Adipocyte (in vitro differentiated cells): ENCODE data around the gene TSHR.
A peak's percentile ranks its signal among the peaks of the same experiment; 100 is the strongest.

Source experiments
- DNase-seq: peaks from one replicate; pipeline ENCODE4 v3.0.0-alpha.2; 2015; ENCODE audit warnings: low read depth
- H3K27me3 ChIP-seq: replicated peaks from 2 replicates; pipeline ENCODE4 v1.7.0; 2013; ENCODE audit warnings: mild to moderate bottlenecking, low read length, moderate library complexity; ENCODE audit not compliant: control insufficient read depth, insufficient read depth
- H3K36me3 ChIP-seq: 2 replicates; pipeline ENCODE4 v1.7.0; 2013; ENCODE audit warnings: low read length, mild to moderate bottlenecking, moderate library complexity; ENCODE audit not compliant: control insufficient read depth, insufficient read depth, severe bottlenecking
- H3K4me1 ChIP-seq: 2 replicates; pipeline ENCODE4 v1.7.0; 2013; ENCODE audit warnings: mild to moderate bottlenecking, low read length, moderate library complexity; ENCODE audit not compliant: control insufficient read depth, insufficient read depth
- H3K4me3 ChIP-seq: 2 replicates; pipeline ENCODE4 v1.7.0; 2013; ENCODE audit warnings: mild to moderate bottlenecking, low read length, moderate library complexity
- H3K9ac ChIP-seq: 2 replicates; pipeline ENCODE4 v1.7.0; 2013; ENCODE audit warnings: mild to moderate bottlenecking, low read length, moderate library complexity
- H3K9me3 ChIP-seq: 2 replicates; pipeline ENCODE4 v1.7.0; 2013; ENCODE audit warnings: mild to moderate bottlenecking, low read length, moderate library complexity; ENCODE audit not compliant: control insufficient read depth

TSHR gene

GRCh38 chr14:81166121-81166520 is 210.7 kb downstream of the TSHR start:
- H3K4me3 ChIP-seq: no peak overlapping the region
- H3K36me3 ChIP-seq: no peaks in the 10 kb centered on the region
- DNase-seq: no peak
- H3K4me1 ChIP-seq: peaks cover 19% of the 10 kb centered on the region
- H3K9ac ChIP-seq: no peak overlapping the region
- H3K27me3 ChIP-seq: no peaks in the 10 kb centered on the region
- H3K9me3 ChIP-seq: no peaks in the 10 kb centered on the region

- H3K27me3 ChIP-seq: no peaks in the 10 kb centered on the region
- no peaks in the 10 kb centered on the region for H3K36me3 ChIP-seq
- H3K9ac ChIP-seq: peak overlapping the region; percentile 88
- peaks cover 36% of the 10 kb centered on the region for H3K4me1 ChIP-seq
- no peaks in the 10 kb centered on the region for H3K9me3 ChIP-seq
- DNase-seq: no peak
- H3K4me3 ChIP-seq: peak overlapping the region; percentile 86
These were observed 213.8 kb downstream of the TSHR start for GRCh38 chr14:81169267-81169666.

GRCh38 chr14:81169711-81170103 is 214.3 kb downstream of the TSHR start:
- peaks cover 33% of the 10 kb centered on the region for H3K4me1 ChIP-seq
- H3K9ac ChIP-seq: peak overlapping the region; percentile 88
- peak; percentile 46 for DNase-seq
- no peaks in the 10 kb centered on the region for H3K36me3 ChIP-seq
- no peaks in the 10 kb centered on the region for H3K27me3 ChIP-seq
- H3K9me3 ChIP-seq: no peaks in the 10 kb centered on the region
- peak overlapping the region; percentile 86 for H3K4me3 ChIP-seq

GRCh38 chr14:81170104-81170828 is 214.8 kb downstream of the TSHR start:
- DNase-seq: peak; percentile 95
- no peaks in the 10 kb centered on the region for H3K9me3 ChIP-seq
- H3K4me3 ChIP-seq: peak overlapping the region; percentile 86
- no peaks in the 10 kb centered on the region for H3K27me3 ChIP-seq
- H3K4me1 ChIP-seq: peaks cover 33% of the 10 kb centered on the region
- H3K9ac ChIP-seq: peak overlapping the region; percentile 88
- no peaks in the 10 kb centered on the region for H3K36me3 ChIP-seq

- Histone ChIP-seq H3K27me3 (no peaks in the 10 kb centered on the region), H3K9me3 (no peaks in the 10 kb centered on the region), H3K9ac (peak overlapping the region; percentile 88), H3K4me1 (peaks cover 33% of the 10 kb centered on the region), H3K36me3 (no peaks in the 10 kb centered on the region), H3K4me3 (peak overlapping the region; percentile 86)
- no peak for DNase-seq
These were observed 215.4 kb downstream of the TSHR start for GRCh38 chr14:81170829-81171195.

GRCh38 chr14:81172353-81172752 is 216.9 kb downstream of the TSHR start:
- Histone ChIP-seq H3K27me3 (no peaks in the 10 kb centered on the region), H3K9ac (peak overlapping the region; percentile 25), H3K4me1 (peaks cover 33% of the 10 kb centered on the region), H3K9me3 (no peaks in the 10 kb centered on the region), H3K36me3 (no peaks in the 10 kb centered on the region), H3K4me3 (peak overlapping the region; percentile 28)
- peak; percentile 51 for DNase-seq

GRCh38 chr14:81172881-81173280 is 217.5 kb downstream of the TSHR start:
- Histone ChIP-seq H3K9ac (peak overlapping the region; percentile 25), H3K36me3 (no peaks in the 10 kb centered on the region), H3K9me3 (no peaks in the 10 kb centered on the region), H3K27me3 (no peaks in the 10 kb centered on the region), H3K4me1 (peaks cover 33% of the 10 kb centered on the region), H3K4me3 (peak overlapping the region; percentile 28)
- peak; percentile 56 for DNase-seq

GRCh38 chr14:81176241-81176640 is 220.8 kb downstream of the TSHR start:
- Histone ChIP-seq H3K4me3 (no peak overlapping the region), H3K36me3 (peaks cover 3% of the 10 kb centered on the region), H3K9ac (no peak overlapping the region), H3K9me3 (no peaks in the 10 kb centered on the region), H3K27me3 (no peaks in the 10 kb centered on the region), H3K4me1 (peaks cover 22% of the 10 kb centered on the region)
- DNase-seq: no peak

- H3K36me3 ChIP-seq: peaks cover 3% of the 10 kb centered on the region
These were observed 221.8 kb downstream of the TSHR start for GRCh38 chr14:81177225-81177624.

GRCh38 chr14:81178063-81178462 is 222.6 kb downstream of the TSHR start:
- Histone ChIP-seq H3K9ac (no peak overlapping the region), H3K4me1 (peaks cover 13% of the 10 kb centered on the region), H3K27me3 (no peaks in the 10 kb centered on the region), H3K9me3 (no peaks in the 10 kb centered on the region), H3K4me3 (no peak overlapping the region), H3K36me3 (peaks cover 5% of the 10 kb centered on the region)
- no peak for DNase-seq

More at GRCh38 chr14:81177225-81177624, 221.8 kb downstream of the TSHR start:
- peak overlapping the region; percentile 30 for H3K4me3 ChIP-seq
- no peaks in the 10 kb centered on the region for H3K27me3 ChIP-seq
- no peak for DNase-seq
- H3K4me1 ChIP-seq: peaks cover 15% of the 10 kb centered on the region
- no peaks in the 10 kb centered on the region for H3K9me3 ChIP-seq
- H3K9ac ChIP-seq: peak overlapping the region; percentile 4

- H3K27me3 ChIP-seq: no peaks in the 10 kb centered on the region
- H3K9ac ChIP-seq: no peak overlapping the region
- H3K36me3 ChIP-seq: peaks cover 20% of the 10 kb centered on the region
- H3K4me3 ChIP-seq: no peak overlapping the region
- DNase-seq: no peak
- H3K4me1 ChIP-seq: peaks cover 7% of the 10 kb centered on the region
- no peaks in the 10 kb centered on the region for H3K9me3 ChIP-seq
These were observed 224.2 kb downstream of the TSHR start for GRCh38 chr14:81179631-81180030.
